ENCODE measurements around the gene CLIC2.

Gene CLIC2

GRCh38 chrX:155262970-155263754 is 71.3 kb downstream of the CLIC2 start:
- peak; percentile 5 for DNase-seq (ENCODE audit: low spot score)

GRCh38 chrX:155259752-155260151 is 74.7 kb downstream of the CLIC2 start:
- DNase-seq (ENCODE audit: low spot score) = no peak

GRCh38 chrX:155251391-155251790 is 83.0 kb downstream of the CLIC2 start:
- DNase-seq (ENCODE audit: low spot score) = no peak

GRCh38 chrX:155247497-155247896 is 86.9 kb downstream of the CLIC2 start:
- DNase-seq (ENCODE audit: low spot score) = no peak

- no peak for DNase-seq (ENCODE audit: low spot score)
These were observed 87.7 kb downstream of the CLIC2 start for GRCh38 chrX:155246748-155247147.

GRCh38 chrX:155242300-155242699 is 92.1 kb downstream of the CLIC2 start:
- no peak for DNase-seq (ENCODE audit: low spot score)

GRCh38 chrX:155237719-155238118 is 96.7 kb downstream of the CLIC2 start:
- DNase-seq (ENCODE audit: low spot score) = no peak

GRCh38 chrX:155235891-155236290 is 98.5 kb downstream of the CLIC2 start:
- DNase-seq (ENCODE audit: low spot score) = no peak

GRCh38 chrX:155231163-155231562 is 103.3 kb downstream of the CLIC2 start:
- DNase-seq (ENCODE audit: low spot score) = no peak

Measured in hematopoietic multipotent progenitor cell treated with erythropoietin and hydrocortisone succinate and interleukin-3 and kit ligand, for 17 days (in vitro differentiated cells).